Measurements from ENCODE around the gene OS9. TPM values are rescaled to one million over a fixed set of nuclear protein-coding genes. Genes with fewer than 3 reads are reported as not detected.

Gene OS9
- total and polyA plus RNA-seq, 2 of the 4 experiments (the other 2 are of a cell fraction), result 159 to 272 TPM

DNA sequence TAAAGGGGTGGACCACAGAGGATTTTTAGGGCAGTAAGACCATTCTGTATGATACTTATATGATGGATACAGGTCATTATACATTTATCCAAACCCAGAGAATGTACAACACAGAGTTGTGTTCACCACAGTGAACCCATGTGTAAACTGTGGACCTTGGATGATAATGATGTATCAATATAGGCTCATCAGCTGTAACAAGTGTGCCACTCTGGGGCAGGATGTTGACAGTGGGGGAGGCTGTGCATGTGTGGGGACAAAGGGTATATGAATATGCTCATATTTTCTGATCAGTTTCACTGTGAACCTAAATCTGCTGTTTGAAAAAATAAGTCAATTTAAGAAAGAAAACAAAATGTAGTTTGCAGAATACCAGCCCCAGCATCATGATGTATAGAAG, 14.2 kb upstream of the OS9 start:
- no peak overlapping the region for H3K4me3 ChIP-seq (ENCODE audit: insufficient read depth, low read depth, low read length)
- intact Hi-C loops (cut with micrococcal nuclease) (no loop called here), dilution Hi-C loops (cut with HindIII; ENCODE audit: low sequenced_read_pairs, unreplicated experiment) (no loop called here), in situ Hi-C loops (cut with MboI; ENCODE audit: low sequenced_read_pairs) (no loop called here)
- H2BK5ac ChIP-seq (ENCODE audit: low read depth, low read length, poor library complexity, severe bottlenecking), result no peak overlapping the region
- H3K14ac ChIP-seq (replicated peaks; ENCODE audit: low read depth, low read length), result no peak overlapping the region
- no peak overlapping the region for H2BK20ac ChIP-seq (ENCODE audit: low read depth, low read length)
- no peak overlapping the region for H2AK9ac ChIP-seq (replicated peaks; ENCODE audit: low read depth, low read length, poor library complexity)
- H3K4me1 ChIP-seq (ENCODE audit: control insufficient read depth, insufficient read depth, low read length), result 0 out of 2 replicates have a peak, but pooled peaks cover 2% of the 10 kb centered on the region
- DNase-seq (no peak), ATAC-seq (ENCODE audit: low read depth) (no peak)
- TF ChIP-seq, protein P1, sequence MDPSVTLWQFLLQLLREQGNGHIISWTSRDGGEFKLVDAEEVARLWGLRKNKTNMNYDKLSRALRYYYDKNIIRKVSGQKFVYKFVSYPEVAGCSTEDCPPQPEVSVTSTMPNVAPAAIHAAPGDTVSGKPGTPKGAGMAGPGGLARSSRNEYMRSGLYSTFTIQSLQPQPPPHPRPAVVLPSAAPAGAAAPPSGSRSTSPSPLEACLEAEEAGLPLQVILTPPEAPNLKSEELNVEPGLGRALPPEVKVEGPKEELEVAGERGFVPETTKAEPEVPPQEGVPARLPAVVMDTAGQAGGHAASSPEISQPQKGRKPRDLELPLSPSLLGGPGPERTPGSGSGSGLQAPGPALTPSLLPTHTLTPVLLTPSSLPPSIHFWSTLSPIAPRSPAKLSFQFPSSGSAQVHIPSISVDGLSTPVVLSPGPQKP (IDR thresholded peaks at IDR 0.05; ENCODE audit: borderline replicate concordance, low read depth, low read length), result no peak
- TF ChIP-seq FOS (IDR thresholded peaks at IDR 0.05; ENCODE audit: low read depth, low read length), result no peak
- no peak for TF ChIP-seq CHD1 (IDR thresholded peaks at IDR 0.05; ENCODE audit: low read depth, low read length)
- TF ChIP-seq, protein P2, sequence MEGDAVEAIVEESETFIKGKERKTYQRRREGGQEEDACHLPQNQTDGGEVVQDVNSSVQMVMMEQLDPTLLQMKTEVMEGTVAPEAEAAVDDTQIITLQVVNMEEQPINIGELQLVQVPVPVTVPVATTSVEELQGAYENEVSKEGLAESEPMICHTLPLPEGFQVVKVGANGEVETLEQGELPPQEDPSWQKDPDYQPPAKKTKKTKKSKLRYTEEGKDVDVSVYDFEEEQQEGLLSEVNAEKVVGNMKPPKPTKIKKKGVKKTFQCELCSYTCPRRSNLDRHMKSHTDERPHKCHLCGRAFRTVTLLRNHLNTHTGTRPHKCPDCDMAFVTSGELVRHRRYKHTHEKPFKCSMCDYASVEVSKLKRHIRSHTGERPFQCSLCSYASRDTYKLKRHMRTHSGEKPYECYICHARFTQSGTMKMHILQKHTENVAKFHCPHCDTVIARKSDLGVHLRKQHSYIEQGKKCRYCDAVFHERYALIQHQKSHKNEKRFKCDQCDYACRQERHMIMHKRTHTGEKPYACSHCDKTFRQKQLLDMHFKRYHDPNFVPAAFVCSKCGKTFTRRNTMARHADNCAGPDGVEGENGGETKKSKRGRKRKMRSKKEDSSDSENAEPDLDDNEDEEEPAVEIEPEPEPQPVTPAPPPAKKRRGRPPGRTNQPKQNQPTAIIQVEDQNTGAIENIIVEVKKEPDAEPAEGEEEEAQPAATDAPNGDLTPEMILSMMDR (conservative IDR thresholded peaks at IDR 0.05; ENCODE audit: low read depth, low read length), result no peak
- TF ChIP-seq RFX5 (IDR thresholded peaks at IDR 0.05; ENCODE audit: low read depth, low read length), result no peak
- no peak for TF ChIP-seq CEBPB (IDR thresholded peaks at IDR 0.05; ENCODE audit: low read depth, low read length)
- no peak for TF ChIP-seq MAZ (IDR thresholded peaks at IDR 0.05; ENCODE audit: borderline replicate concordance, low read depth, low read length)
- TF ChIP-seq NFE2L2 (IDR thresholded peaks at IDR 0.05; ENCODE audit: low read depth, low read length), result no peak
- TF ChIP-seq BHLHE40 (IDR thresholded peaks at IDR 0.05; ENCODE audit: low read depth, low read length), result no peak
- TF ChIP-seq POLR2A (IDR thresholded peaks at IDR 0.05; ENCODE audit: low read depth, low read length), result no peak
- TF ChIP-seq MXI1 (IDR thresholded peaks at IDR 0.05; ENCODE audit: borderline replicate concordance, low read depth, low read length), result no peak
- no peak for TF ChIP-seq RCOR1 (IDR thresholded peaks at IDR 0.05; ENCODE audit: insufficient replicate concordance, low read length)
- H2BK15ac ChIP-seq (ENCODE audit: low read depth, low read length), result no peak overlapping the region
- H3K79me1 ChIP-seq (ENCODE audit: low read depth in 1 of 2, low read length in 2 of 2), result no peaks in the 10 kb centered on the region
- no peak overlapping the region for H3K4me2 ChIP-seq (ENCODE audit: low read depth, low read length)
- H3K23ac ChIP-seq (ENCODE audit: low read depth, low read length), result no peak overlapping the region
- H3K9ac ChIP-seq (ENCODE audit: low read depth, low read length), result no peak overlapping the region
- no peaks in the 10 kb centered on the region for H3K9me3 ChIP-seq (ENCODE audit: control insufficient read depth, insufficient read depth, low read length)
- H2BK120ac ChIP-seq (ENCODE audit: low read depth, low read length), result no peak overlapping the region
- no peak overlapping the region for H3K56ac ChIP-seq (ENCODE audit: extremely low read depth, insufficient read depth, low read length)
- no peaks in the 10 kb centered on the region for H3K27me3 ChIP-seq (ENCODE audit: control insufficient read depth, insufficient read depth, low read length)
- no peak overlapping the region for H3K4ac ChIP-seq (ENCODE audit: low read depth, low read length)
- H4K5ac ChIP-seq (ENCODE audit: low read depth, low read length), result no peak overlapping the region
- no peak overlapping the region for H3K27ac ChIP-seq (ENCODE audit: insufficient read depth, low read length)
- H2AK5ac ChIP-seq (ENCODE audit: low read depth, low read length), result no peak overlapping the region
- H2AFZ ChIP-seq (replicated peaks; ENCODE audit: low read length, poor library complexity), result no peak overlapping the region
- no TSS peak for BruUV-seq (replicated peaks)
- ChIA-PET CTCF (interaction anchor here (1.0 kb wide), 1 partner anchor 10 kb away, joined by 7 read pairs; no protein-coding TSS in a partner anchor), POLR2A (ENCODE audit: unreplicated experiment) (no interaction called here)
- H4K20me1 ChIP-seq (ENCODE audit: insufficient read depth, low read length), result no peaks in the 10 kb centered on the region
- H3K36me3 ChIP-seq (ENCODE audit: control insufficient read depth, insufficient read depth, low read length), result no peaks in the 10 kb centered on the region
- H4K91ac ChIP-seq (ENCODE audit: insufficient read depth, low read depth, low read length), result no peak overlapping the region
- H3K18ac ChIP-seq (ENCODE audit: low read depth, low read length), result no peak overlapping the region
- no peak overlapping the region for H4K8ac ChIP-seq (ENCODE audit: low read depth in 2 of 2, low read length in 2 of 2)
- no peaks in the 10 kb centered on the region for H3K9me1 ChIP-seq (ENCODE audit: insufficient read depth, low read length)

Data from IMR-90 (cell line).